Muscle of leg (tissue), 11 donors: ENCODE results near the gene EVPL. TPM values are rescaled to one million over a fixed set of nuclear protein-coding genes. Genes with fewer than 3 reads are reported as not detected.
"Not testable (repeated sequence)": the region's sequence is repeated elsewhere in the genome, so short reads cannot be mapped to it uniquely, and the experiment has no call there.

Experiments
- DNase-seq: peaks from one replicate; pipeline ENCODE4 v3.0.0; 2013
- H3K27ac ChIP-seq: one replicate; pipeline ENCODE4 v1.5.1; 2013; ENCODE audit warnings: mild to moderate bottlenecking, low read length, control low read depth
- H3K27me3 ChIP-seq: one replicate; pipeline ENCODE4 v1.6.1; 2013; ENCODE audit warnings: low read length; ENCODE audit not compliant: control insufficient read depth, insufficient read depth
- H3K36me3 ChIP-seq: one replicate; pipeline ENCODE4 v1.6.1; 2013; ENCODE audit warnings: low read length; ENCODE audit not compliant: control insufficient read depth, insufficient read depth
- H3K4me1 ChIP-seq: one replicate; pipeline ENCODE4 v1.6.1; 2013; ENCODE audit warnings: low read length; ENCODE audit not compliant: control insufficient read depth, insufficient read depth
- H3K4me3 ChIP-seq: one replicate; pipeline ENCODE4 v1.5.1; 2013; ENCODE audit warnings: low read length, control low read depth
- H3K9me3 ChIP-seq: replicated peaks from 2 replicates; pipeline ENCODE4 v1.6.1; 2013; ENCODE audit warnings: low read depth, low read length; ENCODE audit not compliant: control insufficient read depth
- WGBS: methylation state at CpG from one replicate; pipeline ENCODE4 v1.1.5; 2013; ENCODE audit warnings: missing lambda C conversion rate; ENCODE audit not compliant: insufficient coverage; 5-methylcytosine and 5-hydroxymethylcytosine counted together
- polyA plus RNA-seq, 8 donors: library from polyadenylated mRNA; unstranded; fragments of 120-200 nt; gene quantifications; one replicate each; pipeline versions ENCODE4 v1.2.1 to v1.2.3, GENCODE V29; 2013; ENCODE audit warnings: inconsistent platforms in 1 of 8, low replicate concordance in 1 of 8; ENCODE audit not compliant: insufficient read length in 8 of 8, insufficient read depth in 1 of 8
- total RNA-seq: library from RNA; stranded (reverse); fragments of 120-200 nt; gene quantifications from one replicate; pipeline ENCODE4 v1.2.4, GENCODE V29; 2013

The EVPL gene
- total and polyA plus RNA-seq, 9 donors, result 0.03 to 12.9 (median 0.45) TPM; not detected in 1

GRCh38 chr17:76048025-76048605 is 21.0 kb upstream of the EVPL start:
- Histone ChIP-seq H3K4me1 (no peaks in the 10 kb centered on the region), H3K9me3 (no peaks in the 10 kb centered on the region), H3K4me3 (no peak overlapping the region), H3K27me3 (no peaks in the 10 kb centered on the region), H3K27ac (no peak overlapping the region), H3K36me3 (peaks cover 81% of the 10 kb centered on the region)
- 80% methylated on average over 7 of the region's 9 CpGs for WGBS
- no peak for DNase-seq

GRCh38 chr17:76046064-76046463 is 19.0 kb upstream of the EVPL start:
- peaks cover 88% of the 10 kb centered on the region for H3K36me3 ChIP-seq
- DNase-seq, result no peak
- 84% methylated on average over 8 of the region's 8 CpGs for WGBS

GRCh38 chr17:76044475-76045007 is 17.4 kb upstream of the EVPL start:
- not testable (repeated sequence) for H3K27me3 ChIP-seq, H3K4me3 ChIP-seq, DNase-seq, H3K27ac ChIP-seq, H3K9me3 ChIP-seq, H3K4me1 ChIP-seq
- H3K36me3 ChIP-seq, result peaks cover 91% of the 10 kb centered on the region
- 100% methylated on average over 1 of the region's 11 CpGs for WGBS

More at GRCh38 chr17:76046064-76046463, 19.0 kb upstream of the EVPL start:
- no peak overlapping the region for H3K27ac ChIP-seq
- H3K27me3 ChIP-seq, result no peaks in the 10 kb centered on the region
- H3K4me1 ChIP-seq, result no peaks in the 10 kb centered on the region
- no peaks in the 10 kb centered on the region for H3K9me3 ChIP-seq
- H3K4me3 ChIP-seq, result no peak overlapping the region

- not testable (repeated sequence) for H3K4me3 ChIP-seq, H3K27me3 ChIP-seq, H3K27ac ChIP-seq, H3K9me3 ChIP-seq, DNase-seq, H3K4me1 ChIP-seq
- WGBS, result 100% methylated on average over 2 of the region's 3 CpGs
- H3K36me3 ChIP-seq, result peaks cover 92% of the 10 kb centered on the region
Observed at GRCh38 chr17:76042868-76043267, 15.8 kb upstream of the EVPL start.

GRCh38 chr17:76040376-76040775 is 13.3 kb upstream of the EVPL start:
- no peak for DNase-seq
- no peaks in the 10 kb centered on the region for H3K9me3 ChIP-seq
- 60% methylated on average over 2 of the region's 6 CpGs for WGBS
- peaks cover 4% of the 10 kb centered on the region for H3K4me1 ChIP-seq
- H3K4me3 ChIP-seq, result no peak overlapping the region
- no peaks in the 10 kb centered on the region for H3K27me3 ChIP-seq
- peaks cover 75% of the 10 kb centered on the region for H3K36me3 ChIP-seq
- H3K27ac ChIP-seq, result no peak overlapping the region

GRCh38 chr17:76039121-76039520 is 12.0 kb upstream of the EVPL start:
- H3K36me3 ChIP-seq, result peaks cover 62% of the 10 kb centered on the region
- no peaks in the 10 kb centered on the region for H3K27me3 ChIP-seq
- H3K4me1 ChIP-seq, result peaks cover 4% of the 10 kb centered on the region
- H3K9me3 ChIP-seq, result no peaks in the 10 kb centered on the region
- WGBS, result 51% methylated on average over 3 of the region's 6 CpGs
- H3K4me3 ChIP-seq, result no peak overlapping the region
- no peak overlapping the region for H3K27ac ChIP-seq
- no peak for DNase-seq

- no peak overlapping the region for H3K4me3 ChIP-seq
- no peaks in the 10 kb centered on the region for H3K9me3 ChIP-seq
- peaks cover 2% of the 10 kb centered on the region for H3K27me3 ChIP-seq
- peaks cover 52% of the 10 kb centered on the region for H3K36me3 ChIP-seq
- peaks cover 4% of the 10 kb centered on the region for H3K4me1 ChIP-seq
- DNase-seq, result no peak
- WGBS, result 85% methylated on average over 3 of the region's 3 CpGs
- no peak overlapping the region for H3K27ac ChIP-seq
Observed at GRCh38 chr17:76038050-76038449, 10.9 kb upstream of the EVPL start.

- H3K9me3 ChIP-seq, result no peaks in the 10 kb centered on the region
- peaks cover 4% of the 10 kb centered on the region for H3K4me1 ChIP-seq
- DNase-seq, result peak; percentile 18
- peaks cover 2% of the 10 kb centered on the region for H3K27me3 ChIP-seq
- WGBS, result 22% methylated on average over 16 of the region's 22 CpGs
- H3K36me3 ChIP-seq, result peaks cover 39% of the 10 kb centered on the region
- no peak overlapping the region for H3K27ac ChIP-seq
- H3K4me3 ChIP-seq, result no peak overlapping the region
Observed at GRCh38 chr17:76036497-76037261, 9.6 kb upstream of the EVPL start.

GRCh38 chr17:76034428-76035350 is 7.6 kb upstream of the EVPL start:
- Histone ChIP-seq H3K9me3 (no peaks in the 10 kb centered on the region), H3K27me3 (peaks cover 4% of the 10 kb centered on the region), H3K27ac (no peak overlapping the region), H3K4me1 (peaks cover 5% of the 10 kb centered on the region), H3K4me3 (no peak overlapping the region), H3K36me3 (peaks cover 20% of the 10 kb centered on the region)
- DNase-seq, result no peak
- 67% methylated on average over 8 of the region's 13 CpGs for WGBS

- DNase-seq, result no peak
- H3K9me3 ChIP-seq, result no peaks in the 10 kb centered on the region
- 94% methylated on average over 6 of the region's 6 CpGs for WGBS
- peaks cover 8% of the 10 kb centered on the region for H3K4me1 ChIP-seq
- H3K4me3 ChIP-seq, result no peak overlapping the region
- peaks cover 5% of the 10 kb centered on the region for H3K36me3 ChIP-seq
- no peak overlapping the region for H3K27ac ChIP-seq
- H3K27me3 ChIP-seq, result peaks cover 5% of the 10 kb centered on the region
Observed at GRCh38 chr17:76033139-76033538, 6.0 kb upstream of the EVPL start.
